Activated CD4-positive, alpha-beta T cell treated with anti-CD3 and anti-CD28 coated beads for 1 hour (primary cell): ENCODE measurements around the gene GPSM1.
A peak's percentile ranks its signal among the peaks of the same experiment; 100 is the strongest.

Experiments used
- DNase-seq: peaks from one replicate; pipeline ENCODE4 v3.0.0-alpha.2; 2020

GPSM1 gene

GRCh38 chr9:136379891-136380290, 52.6 kb downstream of the GPSM1 start:
- DNase-seq, result no peak

DNA sequence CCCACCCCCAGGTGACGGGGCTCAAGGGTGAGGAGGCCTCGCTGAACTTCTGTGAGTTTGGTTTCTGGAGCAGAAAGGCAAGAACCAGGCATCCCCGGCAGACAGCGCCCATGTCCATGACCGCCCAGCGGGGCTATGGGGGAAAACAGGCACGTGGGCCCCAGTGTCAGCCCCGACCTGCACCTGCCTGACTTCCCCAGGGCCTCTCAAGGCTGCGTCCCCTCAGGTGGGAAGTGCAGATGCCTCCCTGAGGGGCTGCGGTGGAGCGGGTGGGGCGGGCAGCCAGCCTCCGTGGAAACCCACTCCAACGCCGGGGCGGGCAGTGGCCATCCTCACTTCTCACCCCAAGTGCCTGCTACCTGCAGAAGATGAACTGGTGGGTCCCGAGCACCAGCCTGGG, 53.0 kb downstream of the GPSM1 start:
- no peak for DNase-seq

DNA sequence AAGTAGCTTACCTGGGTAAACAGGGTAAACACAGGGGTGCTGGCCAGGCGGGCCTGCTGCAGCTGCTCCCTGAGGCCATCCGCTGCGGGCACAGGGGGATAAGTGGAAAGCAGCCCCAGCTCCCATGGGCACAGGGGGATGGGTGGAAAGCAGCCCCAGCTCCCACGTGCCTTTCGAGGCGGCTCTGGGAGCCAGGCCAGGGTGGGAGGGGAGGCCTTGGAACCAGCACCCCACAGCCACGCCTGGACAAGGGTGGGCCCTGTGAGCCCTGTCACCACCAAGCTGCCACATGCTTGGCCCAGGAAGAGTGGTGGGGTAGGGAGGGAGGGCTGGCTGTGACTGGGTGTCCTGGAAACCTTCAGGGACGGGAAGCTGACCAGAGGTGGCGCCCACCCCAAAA, 54.0 kb downstream of the GPSM1 start:
- no peak for DNase-seq

- DNase-seq, result no peak
Observed at GRCh38 chr9:136381966-136382513, 54.7 kb downstream of the GPSM1 start.

DNA sequence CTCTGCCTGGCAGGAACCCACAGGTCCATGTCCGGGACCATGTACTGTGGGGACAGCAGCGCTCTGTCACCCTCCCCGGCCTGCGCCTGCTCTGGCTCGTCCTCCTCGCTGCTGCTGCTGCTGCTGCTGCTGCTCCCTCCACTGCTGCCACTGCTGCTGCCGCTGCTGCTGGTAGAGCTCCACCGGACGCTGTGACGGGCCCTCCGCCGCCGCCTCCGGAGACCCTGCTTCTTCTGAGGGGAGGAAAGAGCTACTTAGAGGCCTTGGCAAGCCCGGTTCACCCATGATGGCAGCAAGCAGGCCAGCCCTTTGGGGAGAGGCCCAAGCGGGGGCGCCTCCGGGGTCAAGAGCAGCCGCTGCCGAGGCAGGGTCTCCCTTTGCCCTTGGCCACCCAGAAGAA, 56.1 kb downstream of the GPSM1 start:
- DNase-seq, result no peak

DNA sequence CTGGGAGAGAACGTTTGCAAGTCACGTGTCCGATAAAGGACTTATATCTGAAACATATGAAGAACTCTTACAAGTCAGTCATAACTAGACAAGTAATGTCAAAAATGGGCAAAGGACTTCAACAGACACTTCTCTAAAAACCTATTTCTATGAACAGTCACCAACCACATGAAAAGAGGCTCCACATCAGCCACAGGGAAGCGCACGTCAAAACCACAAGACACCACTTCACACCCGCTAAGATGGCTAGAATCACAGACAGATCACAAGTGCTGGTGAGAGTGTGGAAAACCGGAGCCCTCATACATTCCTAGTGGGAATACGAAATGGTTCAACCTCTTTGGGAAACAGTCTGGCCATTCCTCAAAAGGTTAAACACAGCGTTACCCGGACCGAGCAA, 57.7 kb downstream of the GPSM1 start:
- DNase-seq, result no peak

DNA sequence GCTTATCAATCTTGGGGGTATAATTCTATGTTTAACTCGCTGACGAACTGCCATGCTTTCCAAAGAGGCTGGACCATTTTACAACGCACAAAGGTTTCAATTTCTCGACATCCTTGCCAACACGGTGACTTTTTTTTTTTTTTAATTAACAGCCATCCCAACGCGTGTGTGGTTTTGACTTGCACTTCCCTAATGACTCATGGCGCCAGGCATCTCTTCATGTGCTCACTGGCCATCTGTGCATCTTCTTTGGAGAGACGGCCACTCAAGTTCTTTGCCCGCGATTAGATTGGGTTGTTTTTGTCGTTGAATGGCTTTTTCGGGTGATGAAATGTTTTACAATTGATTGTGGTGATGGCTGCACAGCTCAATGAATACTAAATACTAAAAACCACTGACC, 58.7 kb downstream of the GPSM1 start:
- DNase-seq, result no peak

DNA sequence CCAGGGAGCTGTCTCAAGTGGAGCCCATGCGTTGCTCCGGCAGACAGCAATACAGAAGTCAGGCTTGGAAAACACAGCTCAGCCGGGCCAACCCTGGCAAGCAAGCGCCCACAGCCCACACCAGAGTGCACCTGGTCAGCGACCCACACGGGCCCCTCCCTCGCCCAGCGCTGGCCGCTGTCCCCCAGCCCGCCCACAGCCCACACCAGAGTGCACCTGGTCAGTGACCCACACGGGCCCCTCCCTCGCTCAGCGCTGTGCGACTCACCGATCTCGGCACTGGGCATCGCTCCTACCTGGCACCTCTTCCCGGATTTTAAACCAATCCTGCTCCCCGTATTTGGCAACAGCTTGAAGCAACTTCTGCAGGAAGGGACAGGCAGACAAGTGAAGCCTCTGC, 59.9 kb downstream of the GPSM1 start:
- no peak for DNase-seq

DNA sequence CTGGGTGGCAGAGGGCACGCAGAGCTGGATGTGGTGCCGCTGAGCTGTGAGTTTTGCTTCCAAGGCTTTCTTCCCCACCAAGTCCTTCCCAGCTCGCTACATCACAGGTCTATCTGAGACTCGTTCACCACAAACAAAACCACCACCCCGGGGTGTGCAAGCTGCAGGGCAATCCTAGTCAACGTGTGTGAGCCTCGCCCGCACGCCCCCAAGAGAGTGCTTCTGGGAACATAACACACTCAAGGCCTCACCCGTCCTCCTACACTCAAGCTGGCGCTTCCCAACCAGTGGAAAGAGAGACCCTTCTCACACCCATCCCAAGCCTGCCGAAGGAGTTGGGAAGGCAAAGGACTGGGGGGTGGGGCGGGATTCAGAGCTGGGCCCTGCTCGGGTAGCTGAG, 62.1 kb downstream of the GPSM1 start:
- no peak for DNase-seq

GRCh38 chr9:136391737-136392537, 64.6 kb downstream of the GPSM1 start:
- no peak for DNase-seq

GRCh38 chr9:136392538-136393449, 65.5 kb downstream of the GPSM1 start:
- DNase-seq, result no peak

DNA sequence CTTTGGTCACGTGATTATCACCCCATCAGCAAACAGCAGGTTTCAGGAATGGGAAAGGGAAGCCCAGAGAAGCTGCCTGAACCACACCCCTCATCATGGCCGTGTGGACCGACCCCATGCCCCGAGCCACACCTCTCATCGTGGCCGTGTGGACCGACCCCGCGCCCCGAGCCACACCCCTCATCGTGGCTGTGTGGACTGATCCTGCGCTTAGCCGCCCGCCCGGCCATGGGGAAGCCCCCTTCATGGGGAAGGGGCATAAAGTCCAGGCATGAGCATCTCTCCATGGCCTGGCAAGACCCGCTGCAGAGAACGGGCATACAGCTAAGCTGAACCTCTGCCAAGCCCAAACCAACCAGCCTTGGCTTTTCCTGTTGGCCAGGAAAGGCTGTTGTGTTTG, 66.2 kb downstream of the GPSM1 start:
- DNase-seq, result no peak

DNA sequence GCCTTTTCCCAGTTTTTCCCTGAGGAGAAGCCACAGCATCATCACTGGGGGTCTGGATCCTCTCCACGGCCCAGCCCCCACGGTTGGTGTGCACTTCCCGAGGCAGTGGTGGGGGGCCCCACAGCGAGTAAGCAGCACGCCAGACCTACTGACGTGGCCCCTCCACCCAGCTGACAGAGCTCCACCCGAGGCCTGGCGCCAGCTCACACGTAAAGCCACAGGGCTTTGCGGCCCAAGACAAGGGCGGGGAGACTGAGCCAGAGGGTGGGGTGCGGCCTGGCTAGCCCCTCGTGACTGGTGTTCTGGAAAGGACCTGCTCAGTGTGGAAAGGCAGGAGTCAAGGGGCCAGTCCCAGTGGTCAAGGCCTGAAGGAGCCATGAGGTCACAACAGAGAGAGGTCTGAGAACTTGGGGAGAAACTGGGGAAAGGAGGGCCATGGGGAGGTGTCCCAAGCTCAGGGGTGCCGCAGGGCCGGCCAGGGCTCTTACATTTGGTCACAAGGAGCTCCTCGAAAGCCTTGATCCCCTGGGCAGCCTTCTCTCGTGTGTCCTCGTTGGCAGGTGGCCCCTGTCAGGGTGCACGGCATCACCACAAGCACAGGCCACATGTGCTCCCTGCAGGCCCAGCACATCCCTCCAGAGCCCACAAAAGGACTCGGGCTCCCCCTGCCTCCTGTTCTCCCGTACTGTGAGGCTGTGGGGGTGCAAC, 67.1 kb downstream of the GPSM1 start:
- DNase-seq, result no peak

DNA sequence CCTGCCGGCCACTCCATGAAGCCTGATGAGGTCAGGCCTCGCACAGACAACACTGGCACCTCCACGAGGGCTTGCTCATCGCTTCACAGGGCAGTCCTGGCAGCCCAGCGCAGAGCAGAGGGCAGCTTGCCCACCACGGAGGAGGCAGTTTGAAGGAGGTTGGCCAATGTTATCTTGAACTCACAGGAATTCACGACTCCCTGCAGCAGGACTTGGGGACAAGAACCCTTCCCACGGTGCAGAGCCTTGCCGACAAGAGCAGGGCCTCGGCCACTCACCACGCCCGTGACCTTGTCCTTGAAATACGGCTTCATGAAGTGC, 67.6 kb downstream of the GPSM1 start:
- DNase-seq, result no peak

DNA sequence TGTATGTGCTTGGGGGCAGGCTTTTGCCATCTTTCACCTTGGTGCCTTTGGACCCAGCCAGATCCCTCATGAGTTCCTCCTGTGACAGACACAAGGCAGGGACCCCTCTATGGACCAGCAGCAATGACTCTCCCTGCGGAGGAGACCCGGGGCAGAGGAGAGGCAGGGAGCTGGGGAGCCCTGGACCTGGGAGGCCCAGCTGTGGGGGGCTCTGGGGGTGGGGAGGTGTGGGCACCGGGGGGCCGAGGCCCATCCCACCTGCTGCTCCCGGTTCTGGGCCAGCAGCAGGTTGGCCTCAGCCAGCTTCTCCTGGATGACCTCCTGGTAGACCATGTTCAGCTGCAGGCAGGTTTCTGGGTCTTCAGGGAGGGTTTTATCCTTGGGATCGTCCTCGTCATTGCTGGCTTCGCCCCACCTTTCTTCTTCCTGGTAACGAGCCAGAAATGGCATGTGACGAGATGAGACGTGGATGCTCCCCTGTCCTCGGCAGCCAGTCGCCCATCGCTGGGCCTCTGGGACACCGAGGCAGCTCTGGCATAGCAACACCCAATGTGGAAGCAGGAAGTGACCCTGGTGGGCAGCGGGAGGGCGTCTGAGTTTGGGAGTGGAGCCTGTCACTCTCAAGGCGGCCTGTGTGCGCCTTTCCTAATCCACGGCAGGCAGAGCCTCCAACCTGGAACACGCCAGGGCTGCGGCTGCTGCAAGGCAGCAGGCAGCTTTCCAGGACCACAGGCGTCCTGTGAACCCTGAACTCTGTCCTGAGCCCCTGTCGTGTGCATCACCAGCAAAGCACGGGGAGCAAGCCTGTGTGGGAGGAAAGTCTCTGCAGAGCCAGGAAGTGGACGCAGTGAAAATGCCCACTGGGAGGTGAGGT, 68.2 kb downstream of the GPSM1 start:
- no peak for DNase-seq

- no peak for DNase-seq
Observed at GRCh38 chr9:136396219-136396515, 68.8 kb downstream of the GPSM1 start.

GRCh38 chr9:136397643-136398042, 70.3 kb downstream of the GPSM1 start:
- no peak for DNase-seq

DNA sequence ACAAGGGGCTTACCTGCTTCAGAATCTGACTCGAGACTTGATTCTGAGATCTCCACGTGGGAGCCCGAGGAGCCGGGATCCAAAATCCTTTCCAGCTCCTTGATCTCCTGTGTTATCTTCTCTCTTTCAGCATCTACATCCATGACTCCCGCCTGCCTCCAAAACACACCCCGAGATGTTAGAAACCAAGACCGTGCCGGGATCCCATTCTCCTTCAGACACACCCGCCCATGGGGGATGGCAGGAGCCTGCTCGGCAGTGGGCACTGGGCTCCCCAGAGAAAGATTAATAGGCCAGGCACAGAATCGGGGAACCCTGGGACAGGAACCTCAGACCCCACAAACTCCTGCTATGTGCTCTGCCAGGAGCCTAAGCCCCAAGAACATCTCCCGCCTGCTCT, 70.9 kb downstream of the GPSM1 start:
- DNase-seq, result no peak

GRCh38 chr9:136399176-136400037, 72.1 kb downstream of the GPSM1 start:
- DNase-seq, result no peak

GRCh38 chr9:136400038-136400834, 72.9 kb downstream of the GPSM1 start, which contains the start of gene SNAPC4:
Gene SNAPC4 (minus strand): TSS chr9:136400170. CDS start chr9:136398428, 1,742 bp downstream.
- peak; percentile 76 for DNase-seq
